Neural progenitor cell (in vitro differentiated cells): ENCODE measurements around the gene NOLC1.

Source experiments
- EZH2phosphoT487 ChIP-seq: fragments of 200-600 bp; sonication (generic); IDR thresholded peaks from 2 replicates; pipeline ENCODE4 v1.6.1; 2017; ENCODE audit warnings: antibody characterized with exemption
- TF ChIP-seq, protein P1 (sequence below): fragments of 200-600 bp; sonication (generic); IDR thresholded peaks from 2 replicates; pipeline ENCODE4 v1.5.1; 2017; ENCODE audit warnings: antibody characterized with exemption, mild to moderate bottlenecking

- TF ChIP-seq, protein P1, sequence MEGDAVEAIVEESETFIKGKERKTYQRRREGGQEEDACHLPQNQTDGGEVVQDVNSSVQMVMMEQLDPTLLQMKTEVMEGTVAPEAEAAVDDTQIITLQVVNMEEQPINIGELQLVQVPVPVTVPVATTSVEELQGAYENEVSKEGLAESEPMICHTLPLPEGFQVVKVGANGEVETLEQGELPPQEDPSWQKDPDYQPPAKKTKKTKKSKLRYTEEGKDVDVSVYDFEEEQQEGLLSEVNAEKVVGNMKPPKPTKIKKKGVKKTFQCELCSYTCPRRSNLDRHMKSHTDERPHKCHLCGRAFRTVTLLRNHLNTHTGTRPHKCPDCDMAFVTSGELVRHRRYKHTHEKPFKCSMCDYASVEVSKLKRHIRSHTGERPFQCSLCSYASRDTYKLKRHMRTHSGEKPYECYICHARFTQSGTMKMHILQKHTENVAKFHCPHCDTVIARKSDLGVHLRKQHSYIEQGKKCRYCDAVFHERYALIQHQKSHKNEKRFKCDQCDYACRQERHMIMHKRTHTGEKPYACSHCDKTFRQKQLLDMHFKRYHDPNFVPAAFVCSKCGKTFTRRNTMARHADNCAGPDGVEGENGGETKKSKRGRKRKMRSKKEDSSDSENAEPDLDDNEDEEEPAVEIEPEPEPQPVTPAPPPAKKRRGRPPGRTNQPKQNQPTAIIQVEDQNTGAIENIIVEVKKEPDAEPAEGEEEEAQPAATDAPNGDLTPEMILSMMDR, result no peak
- no peak for TF ChIP-seq EZH2phosphoT487
These were observed 33.3 kb upstream of the NOLC1 start for GRCh38 chr10:102118867-102119266.
